ENCODE data around the gene TRIAP1.
"Not testable (repeated sequence)": the region's sequence is repeated elsewhere in the genome, so short reads cannot be mapped to it uniquely, and the experiment has no call there.

TRIAP1 gene

GRCh38 chr12:120453977-120454376 is 7.8 kb upstream of the TRIAP1 start:
- H3K27me3 ChIP-seq = no peaks in the 10 kb centered on the region
- peaks cover 77% of the 10 kb centered on the region for H3K36me3 ChIP-seq
- H3K4me3 ChIP-seq (ENCODE audit: low read depth, low read length) = no peak overlapping the region
- H3K9me3 ChIP-seq = no peaks in the 10 kb centered on the region
- no peak for DNase-seq
- TF ChIP-seq CTCF (IDR thresholded peaks at IDR 0.05; ENCODE audit: low read depth, low read length) = peak; percentile 82
- no peaks in the 10 kb centered on the region for H3K4me1 ChIP-seq

GRCh38 chr12:120453060-120453750 is 7.0 kb upstream of the TRIAP1 start:
- Histone ChIP-seq H3K4me3 (ENCODE audit: low read depth, low read length) (no peak overlapping the region), H3K27me3 (no peaks in the 10 kb centered on the region), H3K4me1 (no peaks in the 10 kb centered on the region), H3K9me3 (no peaks in the 10 kb centered on the region), H3K36me3 (peaks cover 70% of the 10 kb centered on the region)
- no peak for TF ChIP-seq CTCF (IDR thresholded peaks at IDR 0.05; ENCODE audit: low read depth, low read length)
- DNase-seq = no peak

GRCh38 chr12:120452524-120452923 is 6.3 kb upstream of the TRIAP1 start:
- not testable (repeated sequence) for H3K27me3 ChIP-seq; H3K4me1 ChIP-seq; DNase-seq; H3K9me3 ChIP-seq; H3K4me3 ChIP-seq (ENCODE audit: low read depth, low read length)
- H3K36me3 ChIP-seq = peaks cover 66% of the 10 kb centered on the region

GRCh38 chr12:120447992-120448391 is 1.8 kb upstream of the TRIAP1 start:
- Histone ChIP-seq H3K36me3 (peaks cover 52% of the 10 kb centered on the region), H3K9me3 (no peaks in the 10 kb centered on the region), H3K4me3 (ENCODE audit: low read depth, low read length) (no peak overlapping the region), H3K27me3 (no peaks in the 10 kb centered on the region), H3K4me1 (peaks cover 6% of the 10 kb centered on the region; the same call in 1 of the 2 replicates)
- no peak for TF ChIP-seq CTCF (IDR thresholded peaks at IDR 0.05; ENCODE audit: low read depth, low read length)
- no peak for DNase-seq

GRCh38 chr12:120446844-120447178 is 627 bp upstream of the TRIAP1 start:
- peak overlapping the region; percentile 97 for H3K4me3 ChIP-seq (ENCODE audit: low read depth, low read length)
- not testable (repeated sequence) for H3K27me3 ChIP-seq, H3K9me3 ChIP-seq, H3K4me1 ChIP-seq, DNase-seq
- H3K36me3 ChIP-seq = peaks cover 56% of the 10 kb centered on the region

GRCh38 chr12:120444676-120445075 is 1.5 kb downstream of the TRIAP1 start:
- TF ChIP-seq CTCF (IDR thresholded peaks at IDR 0.05; ENCODE audit: low read depth, low read length) = no peak
- H3K9me3 ChIP-seq = no peaks in the 10 kb centered on the region
- peaks cover 54% of the 10 kb centered on the region for H3K36me3 ChIP-seq
- peaks cover 10% of the 10 kb centered on the region for H3K4me1 ChIP-seq
- H3K4me3 ChIP-seq (ENCODE audit: low read depth, low read length) = peak overlapping the region; percentile 97
- no peaks in the 10 kb centered on the region for H3K27me3 ChIP-seq
- DNase-seq = no peak

- DNase-seq = peak; percentile 85
- H3K9me3 ChIP-seq = no peaks in the 10 kb centered on the region
- peak overlapping the region; percentile 84 for H3K4me3 ChIP-seq (ENCODE audit: low read depth, low read length)
- TF ChIP-seq CTCF (IDR thresholded peaks at IDR 0.05; ENCODE audit: low read depth, low read length) = peak; percentile 69
- H3K27me3 ChIP-seq = 0 out of 2 replicates have a peak, but pooled peaks cover 3% of the 10 kb centered on the region
- peaks cover 3% of the 10 kb centered on the region for H3K4me1 ChIP-seq
- peaks cover 38% of the 10 kb centered on the region for H3K36me3 ChIP-seq
Measured at GRCh38 chr12:120439646-120440247, 6.4 kb downstream of the TRIAP1 start.

Measured in BE2C (cell line).